GM12872 (cell line): ENCODE data around the gene SFR1.

ENCODE experiments used
- TF ChIP-seq, protein P1 (sequence below): IDR thresholded peaks from 3 replicates; pipeline ENCODE4 v1.5.1; 2011; ENCODE audit warnings: low read depth, mild to moderate bottlenecking, low read length, moderate library complexity; ENCODE audit not compliant: insufficient read depth

SFR1 gene

DNA sequence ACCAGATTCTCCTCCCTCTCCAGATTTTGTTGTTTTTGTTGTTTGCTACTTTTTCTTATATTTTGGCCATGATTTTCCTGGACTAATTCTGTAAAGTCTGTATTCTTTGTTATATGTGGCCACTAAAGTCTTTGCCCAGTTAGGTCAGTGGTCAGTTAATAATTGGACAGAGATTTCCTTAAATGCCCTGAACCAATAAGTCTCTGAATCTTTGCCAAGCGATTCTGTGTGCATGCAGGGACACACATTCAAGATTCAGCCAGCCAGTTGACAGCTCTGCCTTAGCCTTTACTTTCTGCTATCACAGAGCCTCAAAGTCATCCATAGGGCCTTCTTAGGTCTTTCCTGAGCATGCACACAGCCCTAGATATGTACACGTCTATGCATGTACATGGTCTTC is 25.3 kb upstream of the SFR1 start:
- TF ChIP-seq, protein P1, sequence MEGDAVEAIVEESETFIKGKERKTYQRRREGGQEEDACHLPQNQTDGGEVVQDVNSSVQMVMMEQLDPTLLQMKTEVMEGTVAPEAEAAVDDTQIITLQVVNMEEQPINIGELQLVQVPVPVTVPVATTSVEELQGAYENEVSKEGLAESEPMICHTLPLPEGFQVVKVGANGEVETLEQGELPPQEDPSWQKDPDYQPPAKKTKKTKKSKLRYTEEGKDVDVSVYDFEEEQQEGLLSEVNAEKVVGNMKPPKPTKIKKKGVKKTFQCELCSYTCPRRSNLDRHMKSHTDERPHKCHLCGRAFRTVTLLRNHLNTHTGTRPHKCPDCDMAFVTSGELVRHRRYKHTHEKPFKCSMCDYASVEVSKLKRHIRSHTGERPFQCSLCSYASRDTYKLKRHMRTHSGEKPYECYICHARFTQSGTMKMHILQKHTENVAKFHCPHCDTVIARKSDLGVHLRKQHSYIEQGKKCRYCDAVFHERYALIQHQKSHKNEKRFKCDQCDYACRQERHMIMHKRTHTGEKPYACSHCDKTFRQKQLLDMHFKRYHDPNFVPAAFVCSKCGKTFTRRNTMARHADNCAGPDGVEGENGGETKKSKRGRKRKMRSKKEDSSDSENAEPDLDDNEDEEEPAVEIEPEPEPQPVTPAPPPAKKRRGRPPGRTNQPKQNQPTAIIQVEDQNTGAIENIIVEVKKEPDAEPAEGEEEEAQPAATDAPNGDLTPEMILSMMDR = no peak

DNA sequence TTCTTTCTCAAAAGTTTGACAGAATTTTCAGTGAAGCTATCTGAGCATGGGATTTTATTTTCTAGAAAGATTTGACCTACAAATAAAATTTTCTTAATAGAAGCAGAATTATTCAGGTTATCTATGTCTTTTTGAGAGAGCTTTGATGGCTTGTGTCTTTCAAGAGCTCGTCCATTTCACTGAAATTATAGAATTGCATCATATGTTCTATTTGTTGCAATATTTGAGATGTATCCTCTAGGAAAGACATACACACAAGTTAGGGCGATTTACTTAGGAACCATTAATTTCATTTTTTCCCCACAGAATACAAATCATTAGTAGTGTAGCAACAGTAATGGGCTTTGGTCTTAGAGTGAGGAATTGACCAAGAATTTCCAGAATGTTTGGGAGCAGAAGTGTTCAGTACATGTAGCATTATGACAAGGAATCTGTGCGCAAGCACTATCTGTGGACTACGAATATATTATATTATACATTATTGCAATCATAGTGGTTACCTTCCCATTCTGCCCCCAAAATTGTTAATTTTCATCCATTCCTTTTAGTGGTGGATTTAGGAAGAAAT is 23.5 kb upstream of the SFR1 start:
- TF ChIP-seq, protein P1 = no peak

DNA sequence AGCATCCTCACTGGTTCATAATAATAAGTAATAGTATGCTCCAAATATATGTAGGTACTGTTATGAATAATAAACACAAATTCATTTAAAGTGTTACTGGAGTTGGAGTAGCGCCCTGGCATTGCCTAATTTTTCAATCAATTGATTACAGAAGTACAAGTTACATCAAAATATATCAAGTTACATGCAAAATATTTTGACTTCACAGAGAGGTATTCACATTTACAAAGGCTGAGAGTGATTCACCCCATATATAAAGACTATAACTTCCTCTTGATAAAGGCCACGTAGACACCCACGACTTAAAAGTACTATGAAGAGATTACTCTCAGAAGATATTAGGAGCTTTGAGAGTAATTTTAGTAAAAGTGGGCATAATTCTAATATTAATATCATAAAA is 22.7 kb upstream of the SFR1 start:
- TF ChIP-seq, protein P1 = no peak

DNA sequence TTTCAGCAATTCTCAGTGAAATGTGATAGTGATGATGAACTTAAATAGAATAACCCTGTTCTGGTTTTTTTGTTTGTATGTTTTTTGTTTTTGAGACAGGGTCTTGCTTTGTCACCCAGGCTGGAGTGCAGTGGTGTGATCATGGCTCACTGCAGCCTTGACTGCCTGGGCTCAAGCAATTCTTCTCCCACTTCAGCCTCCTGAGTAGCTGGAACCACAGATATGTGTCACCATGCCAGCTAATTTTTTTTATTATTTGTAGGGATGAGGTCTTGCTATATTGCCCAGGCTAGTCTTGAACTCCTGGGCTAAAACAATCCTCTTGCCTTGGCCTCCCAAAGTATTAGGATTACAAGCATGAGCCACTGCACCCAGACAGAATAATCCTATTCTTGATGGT is 22.0 kb upstream of the SFR1 start:
- TF ChIP-seq, protein P1 = no peak

DNA sequence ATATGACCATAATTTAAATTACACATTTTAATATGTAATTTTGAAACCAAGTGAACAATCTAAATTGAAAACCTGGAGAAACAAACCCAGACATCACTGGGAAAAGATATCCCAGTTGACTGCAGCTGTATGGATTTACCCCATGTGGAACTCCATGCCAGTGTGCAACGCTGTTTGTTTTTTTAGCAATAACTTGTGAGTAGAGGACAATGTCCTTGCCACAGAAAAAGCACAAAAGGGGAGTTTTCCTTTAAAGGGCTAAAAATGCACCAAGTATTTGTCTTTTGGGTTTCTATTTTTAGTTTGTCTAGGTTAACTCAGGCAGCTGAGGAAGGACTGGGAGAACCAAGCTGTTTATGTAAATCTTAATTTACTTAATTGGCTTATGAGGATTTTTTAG is 21.2 kb upstream of the SFR1 start:
- TF ChIP-seq, protein P1 = no peak

DNA sequence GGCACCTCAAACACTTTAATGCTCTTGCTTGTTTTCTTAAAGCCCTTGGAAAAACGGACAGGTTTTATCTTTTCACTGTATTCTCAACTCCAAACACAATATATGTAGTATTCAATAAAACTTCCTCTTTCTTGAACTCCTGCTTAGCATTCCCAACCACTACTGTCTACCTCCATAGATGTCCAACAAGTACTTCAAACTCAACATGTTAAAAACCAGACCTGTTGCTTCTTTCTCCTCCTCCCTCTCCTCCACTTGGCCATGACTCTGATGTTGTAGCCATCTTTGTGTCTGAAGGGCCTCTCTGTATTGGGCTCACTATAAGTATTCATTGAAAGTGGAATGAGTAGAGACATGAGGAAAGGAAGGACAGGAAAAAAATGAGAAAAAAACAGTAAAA is 20.1 kb upstream of the SFR1 start:
- TF ChIP-seq, protein P1 = no peak

DNA sequence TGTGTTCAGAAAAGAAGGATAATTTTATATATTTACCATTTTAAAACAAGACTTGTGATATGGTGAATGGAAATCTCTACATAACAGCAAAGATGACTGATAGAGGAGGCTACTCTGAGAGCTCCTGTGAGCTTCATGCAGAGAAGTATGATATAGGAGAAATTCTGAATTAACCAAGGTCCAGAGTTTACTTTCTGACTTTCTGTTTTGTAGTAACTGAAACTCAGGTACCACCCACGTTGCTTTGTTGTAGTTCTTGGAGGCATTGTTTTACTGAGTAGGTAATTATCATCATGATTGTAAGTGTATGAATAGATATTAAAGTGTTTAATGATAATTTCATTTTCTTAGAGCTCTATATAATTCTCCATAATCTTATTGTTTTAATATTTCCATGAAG is 18.0 kb upstream of the SFR1 start:
- TF ChIP-seq, protein P1 = no peak
